Measurements from ENCODE around the gene LLGL2.

DNA sequence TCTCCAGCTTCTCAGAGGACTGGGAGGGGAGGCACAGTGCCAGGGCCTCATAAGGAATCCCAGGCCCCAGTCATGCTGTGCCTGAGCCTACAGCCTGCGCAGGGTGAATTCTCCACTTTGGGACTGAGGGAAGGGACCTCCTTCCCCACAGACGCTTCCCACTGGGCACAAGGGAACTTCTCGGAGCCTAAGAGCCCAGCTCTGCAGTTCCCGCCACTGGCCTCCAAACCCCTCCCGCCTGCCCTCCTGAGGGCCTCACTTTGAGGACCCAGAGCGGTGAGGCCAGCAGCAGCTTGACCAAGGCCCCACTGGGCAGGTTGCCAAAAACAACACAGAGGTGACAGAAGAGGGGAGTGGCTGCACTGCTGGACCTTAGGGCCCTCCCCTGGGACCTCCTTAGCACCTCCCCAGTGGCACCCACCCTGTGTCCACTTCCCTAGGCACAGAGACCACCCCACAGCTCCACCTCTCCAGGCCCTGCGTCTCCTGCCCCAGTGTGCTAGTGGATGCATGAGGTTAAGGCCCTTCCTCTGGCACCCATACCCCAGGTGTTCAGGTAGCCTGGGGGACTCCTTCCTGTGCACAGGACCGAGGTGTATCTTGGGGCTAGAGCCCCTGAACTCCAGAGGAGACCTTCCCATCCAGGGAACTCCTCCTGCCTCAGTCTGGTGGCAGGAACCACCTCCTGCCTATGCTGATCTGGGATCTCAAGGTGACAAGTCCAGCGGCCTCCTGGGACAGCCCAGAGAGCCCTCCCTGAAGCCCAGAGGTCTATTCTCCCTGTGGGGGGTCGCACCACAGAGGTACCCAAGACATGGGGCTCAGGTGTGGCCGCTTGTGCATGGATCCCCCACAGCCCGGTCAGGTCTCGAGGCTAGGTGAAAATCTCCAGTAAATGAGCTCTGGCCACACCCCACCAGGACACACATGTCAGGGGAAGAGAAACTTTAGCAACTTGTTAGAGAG lies 13.6 kb upstream of the LLGL2 start:
- TF ChIP-seq, protein P1, sequence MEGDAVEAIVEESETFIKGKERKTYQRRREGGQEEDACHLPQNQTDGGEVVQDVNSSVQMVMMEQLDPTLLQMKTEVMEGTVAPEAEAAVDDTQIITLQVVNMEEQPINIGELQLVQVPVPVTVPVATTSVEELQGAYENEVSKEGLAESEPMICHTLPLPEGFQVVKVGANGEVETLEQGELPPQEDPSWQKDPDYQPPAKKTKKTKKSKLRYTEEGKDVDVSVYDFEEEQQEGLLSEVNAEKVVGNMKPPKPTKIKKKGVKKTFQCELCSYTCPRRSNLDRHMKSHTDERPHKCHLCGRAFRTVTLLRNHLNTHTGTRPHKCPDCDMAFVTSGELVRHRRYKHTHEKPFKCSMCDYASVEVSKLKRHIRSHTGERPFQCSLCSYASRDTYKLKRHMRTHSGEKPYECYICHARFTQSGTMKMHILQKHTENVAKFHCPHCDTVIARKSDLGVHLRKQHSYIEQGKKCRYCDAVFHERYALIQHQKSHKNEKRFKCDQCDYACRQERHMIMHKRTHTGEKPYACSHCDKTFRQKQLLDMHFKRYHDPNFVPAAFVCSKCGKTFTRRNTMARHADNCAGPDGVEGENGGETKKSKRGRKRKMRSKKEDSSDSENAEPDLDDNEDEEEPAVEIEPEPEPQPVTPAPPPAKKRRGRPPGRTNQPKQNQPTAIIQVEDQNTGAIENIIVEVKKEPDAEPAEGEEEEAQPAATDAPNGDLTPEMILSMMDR (IDR thresholded peaks at IDR 0.05; ENCODE audit: low read depth, low read length), result no peak
- TF ChIP-seq EZH2phosphoT487 (IDR thresholded peaks at IDR 0.05; ENCODE audit: low read depth), result no peak

All from OCI-LY3 (cell line).